Endothelial cell (in vitro differentiated cells): ENCODE measurements around the gene PKD2. TPM values are rescaled to one million over a fixed set of nuclear protein-coding genes. Genes with fewer than 3 reads are reported as not detected.

ENCODE experiments used
- DNase-seq: peaks from one replicate; pipeline ENCODE4 v3.0.0; 2021; ENCODE audit warnings: low spot score
- H3K27ac Mint-ChIP-seq: one replicate; pipeline ENCODE4 v1.8.0; 2021; ENCODE audit warnings: mixed read lengths, inconsistent platforms; ENCODE audit not compliant: unreplicated experiment
- H3K27me3 Mint-ChIP-seq: one replicate; pipeline ENCODE4 v1.8.0; 2021; ENCODE audit warnings: mild to moderate bottlenecking, moderate library complexity, mixed read lengths, inconsistent platforms; ENCODE audit not compliant: unreplicated experiment
- H3K36me3 Mint-ChIP-seq: one replicate; pipeline ENCODE4 v1.8.0; 2021; ENCODE audit warnings: mild to moderate bottlenecking, low read depth, mixed read lengths, inconsistent platforms; ENCODE audit not compliant: unreplicated experiment
- H3K4me1 Mint-ChIP-seq: one replicate; pipeline ENCODE4 v1.8.0; 2021; ENCODE audit warnings: mild to moderate bottlenecking, mixed read lengths, inconsistent platforms; ENCODE audit not compliant: unreplicated experiment
- H3K4me3 Mint-ChIP-seq: one replicate; pipeline ENCODE4 v1.8.0; 2021; ENCODE audit warnings: mild to moderate bottlenecking, mixed read lengths, inconsistent platforms; ENCODE audit not compliant: unreplicated experiment
- H3K9me3 Mint-ChIP-seq: one replicate; pipeline ENCODE4 v1.8.0; 2021; ENCODE audit warnings: mixed read lengths, inconsistent platforms; ENCODE audit not compliant: unreplicated experiment
- CTCF ChIP-seq: fragments of 200-600 bp; sonication (generic); IDR thresholded peaks from one replicate; pipeline ENCODE4 v1.5.0; 2021; ENCODE audit warnings: antibody characterized with exemption; ENCODE audit not compliant: unreplicated experiment
- total RNA-seq: library from RNA; stranded (reverse); fragmentation: NEBNext Ultra II Directional; extraction: Animal tissue kit (Norgen Biotek cat#: 25700); gene quantifications from one replicate; pipeline ENCODE4 v1.2.1, GENCODE V29; 2021; ENCODE audit not compliant: unreplicated experiment

The PKD2 gene
- total RNA-seq, 1 donor from 2014 or later = 31.1 TPM

GRCh38 chr4:88012647-88013046, 5.2 kb downstream of the PKD2 start:
- H3K4me3 Mint-ChIP-seq = no peak overlapping the region

GRCh38 chr4:88014386-88014905, 7.0 kb downstream of the PKD2 start:
- Mint-ChIP-seq H3K4me3 (no peak overlapping the region), H3K4me1 (peaks cover 20% of the 10 kb centered on the region), H3K27me3 (no peaks in the 10 kb centered on the region), H3K27ac (no peak overlapping the region), H3K9me3 (no peaks in the 10 kb centered on the region), H3K36me3 (no peaks in the 10 kb centered on the region)
- TF ChIP-seq CTCF = no peak
- no peak for DNase-seq

More at GRCh38 chr4:88012647-88013046, 5.2 kb downstream of the PKD2 start:
- Mint-ChIP-seq H3K36me3 (peaks cover 5% of the 10 kb centered on the region), H3K4me1 (peaks cover 30% of the 10 kb centered on the region), H3K9me3 (no peaks in the 10 kb centered on the region), H3K27ac (no peak overlapping the region), H3K27me3 (peaks cover 2% of the 10 kb centered on the region)
- TF ChIP-seq CTCF = no peak
- no peak for DNase-seq

GRCh38 chr4:88015659-88016295, 8.3 kb downstream of the PKD2 start:
- H3K27ac Mint-ChIP-seq = no peak overlapping the region
- H3K4me3 Mint-ChIP-seq = no peak overlapping the region
- no peak for DNase-seq
- TF ChIP-seq CTCF = no peak
- H3K4me1 Mint-ChIP-seq = peaks cover 15% of the 10 kb centered on the region
- no peaks in the 10 kb centered on the region for H3K27me3 Mint-ChIP-seq
- H3K9me3 Mint-ChIP-seq = no peaks in the 10 kb centered on the region
- no peaks in the 10 kb centered on the region for H3K36me3 Mint-ChIP-seq

- no peak for TF ChIP-seq CTCF
- no peaks in the 10 kb centered on the region for H3K9me3 Mint-ChIP-seq
- peaks cover 11% of the 10 kb centered on the region for H3K4me1 Mint-ChIP-seq
- H3K4me3 Mint-ChIP-seq = no peak overlapping the region
- no peaks in the 10 kb centered on the region for H3K36me3 Mint-ChIP-seq
- no peak overlapping the region for H3K27ac Mint-ChIP-seq
- no peaks in the 10 kb centered on the region for H3K27me3 Mint-ChIP-seq
- DNase-seq = no peak
Observed at GRCh38 chr4:88017516-88018297, 10.3 kb downstream of the PKD2 start.

- no peaks in the 10 kb centered on the region for H3K27me3 Mint-ChIP-seq
- H3K36me3 Mint-ChIP-seq = peaks cover 5% of the 10 kb centered on the region
- TF ChIP-seq CTCF = no peak
- no peaks in the 10 kb centered on the region for H3K9me3 Mint-ChIP-seq
- H3K4me3 Mint-ChIP-seq = no peak overlapping the region
- DNase-seq = no peak
- H3K4me1 Mint-ChIP-seq = peaks cover 4% of the 10 kb centered on the region
- no peak overlapping the region for H3K27ac Mint-ChIP-seq
Observed at GRCh38 chr4:88018466-88018865, 11.0 kb downstream of the PKD2 start.
